ENCODE measurements around the gene KLHL1.

Gene KLHL1

DNA sequence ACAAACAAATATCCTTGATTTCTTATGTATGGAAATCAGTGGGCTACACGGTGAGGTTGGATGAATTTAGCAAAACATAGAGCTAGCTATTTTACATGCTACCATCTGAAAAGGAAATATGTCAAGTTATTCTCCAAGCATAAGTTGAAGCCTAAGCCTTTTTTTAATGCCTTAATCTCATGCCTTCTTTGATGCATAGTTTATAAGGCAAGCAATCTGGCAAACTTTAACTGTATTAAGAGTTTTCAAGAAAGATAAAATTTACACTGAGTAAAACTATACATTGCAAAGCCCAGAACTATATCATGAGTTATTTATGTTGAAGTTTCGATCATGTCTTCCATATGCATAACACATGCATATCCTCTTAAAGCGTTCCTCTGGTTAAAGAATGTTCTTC is 85.6 kb downstream of the KLHL1 start:
- DNase-seq (ENCODE audit: extremely low read depth in 1 of 2, low read depth in 1 of 2) = no peak

DNA sequence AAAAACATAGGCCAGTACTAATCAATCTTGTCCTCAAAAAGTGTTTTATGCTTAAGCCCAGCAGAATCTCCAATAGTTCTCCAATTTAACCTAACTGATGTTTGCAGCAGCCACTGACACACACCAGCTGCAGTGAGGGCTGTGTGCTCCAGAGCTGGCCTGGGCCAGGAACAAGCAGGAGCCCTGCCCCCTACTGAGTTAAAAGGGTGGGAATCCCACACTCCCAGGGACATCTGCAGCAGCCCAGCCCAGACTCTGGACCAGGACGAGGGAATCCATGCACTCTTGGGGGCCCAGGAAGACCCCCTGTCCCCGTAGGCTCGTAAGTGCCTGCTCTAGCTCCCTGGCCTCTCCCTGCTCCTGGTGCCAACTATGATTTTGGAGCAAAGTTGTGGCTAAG is 92.1 kb downstream of the KLHL1 start:
- no peak for DNase-seq (ENCODE audit: extremely low read depth in 1 of 2, low read depth in 1 of 2)

DNA sequence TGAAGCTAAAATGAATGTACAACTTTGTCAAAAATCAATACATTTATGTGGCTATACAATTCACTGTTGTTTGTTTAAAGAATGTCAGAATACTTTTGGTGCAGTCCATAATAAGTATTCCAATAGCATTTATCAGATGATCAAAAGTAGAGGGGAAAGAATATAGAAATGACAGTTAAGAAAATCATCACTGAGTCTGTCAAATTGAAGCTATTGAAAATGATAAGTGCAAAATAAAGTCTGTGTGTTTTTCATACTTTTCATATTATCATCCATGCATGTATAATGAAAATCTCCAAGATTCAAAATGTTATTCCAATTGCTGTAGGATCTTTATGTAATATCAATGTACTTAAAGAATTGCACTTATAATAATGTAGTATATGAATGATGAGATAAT is 93.9 kb downstream of the KLHL1 start:
- DNase-seq (ENCODE audit: extremely low read depth in 1 of 2, low read depth in 1 of 2) = no peak

DNA sequence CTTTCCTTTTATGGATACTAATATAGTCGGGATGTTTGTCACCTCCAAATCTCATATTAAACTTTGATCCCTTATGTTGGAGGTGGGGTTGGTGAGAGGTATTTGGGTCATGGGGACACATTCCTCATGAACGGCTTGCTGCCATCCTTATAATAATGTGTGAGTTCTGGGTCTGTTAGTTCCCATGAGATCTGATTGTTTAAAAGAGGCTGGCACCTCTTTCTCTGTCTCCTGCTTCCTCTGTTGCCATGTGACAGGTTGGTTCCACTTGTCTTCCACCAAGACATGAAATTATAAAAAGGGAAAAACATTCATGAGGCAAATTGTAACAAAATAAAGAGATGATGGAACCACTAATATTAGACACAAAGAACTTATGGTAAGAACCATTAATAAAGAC is 108.4 kb downstream of the KLHL1 start:
- no peak for DNase-seq (ENCODE audit: extremely low read depth in 1 of 2, low read depth in 1 of 2)

DNA sequence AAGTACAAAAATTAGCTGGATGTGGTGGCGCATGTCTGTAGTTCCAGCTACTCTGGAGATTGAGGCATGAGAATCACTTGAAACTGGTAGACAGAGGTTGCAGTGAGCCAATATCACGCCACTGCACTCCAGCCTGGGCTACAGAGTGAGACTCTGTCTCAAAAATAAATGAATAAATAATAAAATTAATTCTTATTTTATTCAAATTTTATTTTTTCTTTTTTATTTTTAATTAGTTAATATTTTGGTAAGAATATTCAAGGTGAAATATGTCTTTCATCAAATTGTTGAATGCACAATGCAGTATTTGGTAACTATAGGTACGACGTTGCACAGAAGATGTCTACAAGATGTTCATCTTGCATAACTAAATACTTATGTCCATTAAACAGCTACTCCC is 111.2 kb downstream of the KLHL1 start:
- DNase-seq (ENCODE audit: extremely low read depth in 1 of 2, low read depth in 1 of 2) = no peak

DNA sequence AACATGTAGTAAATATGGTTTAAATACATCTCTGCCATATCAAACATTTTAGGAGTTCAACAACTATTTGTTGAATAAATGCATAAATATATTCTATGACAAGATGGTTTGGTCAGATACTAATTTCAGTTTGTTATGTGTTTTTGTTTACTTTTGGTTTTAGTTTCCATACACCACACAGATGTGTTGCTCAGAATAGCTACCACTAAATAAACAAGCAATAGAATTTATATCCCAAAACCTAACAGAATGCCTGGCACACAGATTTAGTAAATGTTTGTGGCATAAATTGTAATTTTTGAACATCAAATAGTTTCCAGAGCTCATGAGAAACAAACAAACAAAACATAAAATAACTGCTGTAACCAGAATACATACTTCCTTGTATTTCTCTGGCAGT is 127.5 kb downstream of the KLHL1 start:
- DNase-seq (ENCODE audit: extremely low read depth in 1 of 2, low read depth in 1 of 2) = no peak

DNA sequence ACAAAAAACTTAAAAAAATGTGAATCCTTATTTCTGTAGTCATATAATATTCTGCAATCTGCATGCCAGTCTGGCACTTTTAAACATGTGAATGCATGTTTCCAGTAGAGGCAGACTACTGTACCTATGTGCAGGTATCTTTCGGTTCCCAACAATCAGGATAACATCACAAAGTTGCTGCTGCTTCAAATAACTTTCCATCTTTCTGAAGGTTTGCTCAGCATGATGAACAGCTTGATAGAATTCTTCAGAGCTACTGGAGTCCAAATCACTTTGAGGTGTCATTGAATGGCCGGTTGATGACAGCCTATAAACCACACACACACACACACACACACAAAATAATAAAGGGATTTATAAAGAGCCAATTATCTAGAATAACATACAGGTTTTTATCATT is 132.8 kb downstream of the KLHL1 start:
- DNase-seq (ENCODE audit: extremely low read depth in 1 of 2, low read depth in 1 of 2) = no peak

DNA sequence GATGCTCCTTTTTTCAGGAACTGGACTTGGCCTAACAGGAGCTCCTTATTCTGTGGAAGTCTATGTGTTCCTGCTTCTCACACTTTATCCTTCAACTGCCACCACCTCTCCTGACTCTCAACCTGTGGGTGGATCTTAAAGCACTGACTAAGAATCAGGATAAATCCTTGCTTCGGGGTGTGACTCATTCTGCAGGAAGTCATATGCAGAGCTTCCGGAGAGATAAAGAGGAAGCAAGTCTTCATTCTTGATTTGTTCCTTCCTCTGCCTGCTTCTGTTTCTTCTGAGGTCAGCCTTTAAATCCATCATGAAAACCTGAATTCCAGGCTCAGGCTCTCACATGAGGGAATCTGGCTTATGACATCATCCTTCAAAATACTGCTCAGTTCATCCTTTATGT is 137.7 kb downstream of the KLHL1 start:
- no peak for DNase-seq (ENCODE audit: extremely low read depth in 1 of 2, low read depth in 1 of 2)

DNA sequence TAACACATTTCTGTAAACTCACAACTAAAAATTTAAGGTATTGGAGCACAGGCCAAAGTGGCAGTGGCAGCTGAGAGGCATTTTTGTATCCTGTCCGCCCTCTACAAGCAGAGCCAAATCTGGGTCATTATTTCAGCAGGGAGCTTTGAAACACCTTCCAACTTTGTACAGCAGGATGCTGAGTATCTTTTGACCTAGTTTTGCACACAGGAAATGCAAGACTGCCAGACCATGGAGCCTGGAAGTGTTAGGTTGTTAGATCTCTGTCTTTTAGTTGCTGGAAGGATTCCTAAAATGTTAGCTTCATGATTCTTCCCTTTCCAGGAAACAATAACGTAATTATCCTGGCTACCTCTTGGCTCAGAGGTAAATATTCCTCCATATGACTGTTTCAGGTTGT is 149.2 kb downstream of the KLHL1 start:
- DNase-seq (ENCODE audit: extremely low read depth in 1 of 2, low read depth in 1 of 2) = no peak

DNA sequence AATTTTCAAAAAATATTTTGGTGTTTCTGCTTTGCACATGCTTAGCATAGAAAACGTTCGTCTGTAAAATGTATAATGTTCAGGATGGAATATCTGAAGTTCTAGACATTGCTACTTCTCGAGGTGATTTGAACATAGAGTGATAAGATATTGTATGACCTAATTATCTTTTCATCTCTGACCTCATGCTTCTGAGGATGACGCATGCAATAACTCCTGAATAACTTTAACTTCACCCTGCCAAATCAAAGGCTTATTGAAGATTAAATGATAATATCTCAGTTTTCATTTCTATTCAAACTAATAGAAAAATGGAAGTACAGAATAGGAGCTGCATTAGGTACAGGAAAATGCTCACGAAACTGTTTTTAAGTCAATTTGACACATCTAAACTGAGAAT is 151.4 kb downstream of the KLHL1 start:
- no peak for DNase-seq (ENCODE audit: extremely low read depth in 1 of 2, low read depth in 1 of 2)

DNA sequence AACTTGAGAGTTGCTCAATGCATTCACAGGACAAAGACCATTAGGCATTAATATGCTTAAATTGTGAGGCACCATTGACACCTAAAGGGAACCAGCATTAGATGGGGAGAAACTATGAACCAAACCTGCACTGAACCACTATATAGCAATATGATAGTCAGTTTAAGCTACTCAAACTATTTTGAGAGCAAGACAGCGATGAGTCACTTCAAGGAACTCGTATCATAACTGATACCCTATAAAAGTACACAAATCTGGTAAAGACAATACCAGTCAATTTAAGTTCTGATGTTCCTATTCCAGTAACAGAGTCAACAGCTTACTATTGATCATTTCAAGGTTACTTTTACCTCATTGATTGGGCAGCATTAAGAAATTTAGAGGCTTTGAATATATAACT is 151.9 kb downstream of the KLHL1 start:
- no peak for DNase-seq (ENCODE audit: extremely low read depth in 1 of 2, low read depth in 1 of 2)

DNA sequence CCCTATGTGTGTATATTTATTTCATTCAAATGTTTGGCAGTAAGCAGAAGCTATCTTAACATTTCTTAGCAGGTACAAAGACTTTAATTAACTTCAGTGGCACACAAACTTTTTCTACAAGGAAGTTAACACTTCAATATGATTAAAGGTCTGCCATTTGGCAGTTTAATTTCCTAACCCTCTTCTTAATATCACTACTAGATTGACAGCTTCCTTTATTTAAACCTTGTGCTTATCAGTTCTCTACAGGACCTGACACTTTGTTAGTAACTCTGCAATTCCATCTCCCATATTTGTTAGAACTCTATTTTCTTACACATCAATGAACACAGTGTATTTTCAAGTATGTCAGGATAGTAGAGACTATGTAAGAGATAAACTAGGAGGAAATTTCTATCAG is 153.0 kb downstream of the KLHL1 start:
- no peak for DNase-seq (ENCODE audit: extremely low read depth in 1 of 2, low read depth in 1 of 2)

DNA sequence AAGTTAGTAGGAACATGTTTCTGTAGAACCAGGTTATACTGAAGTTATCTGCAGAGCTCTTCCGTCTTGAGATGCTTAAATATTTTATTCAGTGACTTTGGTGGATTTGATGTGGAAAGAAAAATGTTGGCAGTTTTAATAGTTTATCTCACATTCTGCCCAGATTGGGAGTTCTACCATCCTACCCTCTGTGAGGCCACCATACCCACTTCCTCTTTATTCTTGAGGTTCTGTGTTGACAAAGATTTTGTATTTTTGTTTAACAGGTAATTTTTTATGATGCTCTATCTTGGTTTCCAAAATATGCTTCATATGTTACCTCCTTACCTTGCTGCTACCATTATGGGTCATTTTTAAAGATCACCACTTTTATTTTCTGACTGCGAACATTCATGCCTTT is 156.8 kb downstream of the KLHL1 start:
- no peak for DNase-seq (ENCODE audit: extremely low read depth in 1 of 2, low read depth in 1 of 2)

DNA sequence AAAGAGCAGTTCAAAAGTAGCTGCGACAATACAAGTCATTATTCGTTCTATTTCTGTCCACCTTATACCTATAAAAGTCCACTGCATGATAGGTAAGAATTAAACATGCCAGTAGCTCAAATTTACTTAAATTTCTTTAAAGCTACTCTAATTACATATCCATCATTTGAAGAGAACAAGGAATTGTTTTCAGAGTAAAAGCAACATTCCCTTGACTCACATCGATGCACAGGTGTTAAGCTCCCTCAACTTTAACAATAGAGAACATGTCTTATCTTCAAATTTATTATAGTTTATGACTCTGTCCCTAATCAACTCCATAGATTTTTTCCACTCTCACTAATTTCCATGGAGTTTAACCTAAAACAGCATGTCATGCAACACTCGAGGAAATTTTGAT is 158.1 kb downstream of the KLHL1 start:
- DNase-seq (ENCODE audit: extremely low read depth in 1 of 2, low read depth in 1 of 2) = no peak

DNA sequence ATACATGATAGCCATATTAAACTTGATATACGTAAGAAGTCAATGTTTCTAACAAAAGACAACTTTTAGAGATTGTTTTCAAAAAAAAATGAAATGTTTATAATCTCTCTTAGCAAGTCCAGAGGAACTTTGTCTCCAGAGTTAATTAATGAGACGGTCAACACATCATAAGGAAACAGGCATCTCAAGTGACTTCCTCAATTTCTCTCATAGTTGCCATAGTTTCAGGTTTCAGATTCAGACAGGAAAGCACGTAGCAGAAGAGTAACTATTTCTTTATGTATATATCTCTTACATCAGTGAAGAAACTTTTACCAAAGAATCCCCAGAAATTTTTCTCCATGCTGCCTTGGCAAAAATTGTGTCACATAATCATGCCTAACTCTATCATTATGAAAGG is 160.2 kb downstream of the KLHL1 start:
- no peak for DNase-seq (ENCODE audit: extremely low read depth in 1 of 2, low read depth in 1 of 2)

DNA sequence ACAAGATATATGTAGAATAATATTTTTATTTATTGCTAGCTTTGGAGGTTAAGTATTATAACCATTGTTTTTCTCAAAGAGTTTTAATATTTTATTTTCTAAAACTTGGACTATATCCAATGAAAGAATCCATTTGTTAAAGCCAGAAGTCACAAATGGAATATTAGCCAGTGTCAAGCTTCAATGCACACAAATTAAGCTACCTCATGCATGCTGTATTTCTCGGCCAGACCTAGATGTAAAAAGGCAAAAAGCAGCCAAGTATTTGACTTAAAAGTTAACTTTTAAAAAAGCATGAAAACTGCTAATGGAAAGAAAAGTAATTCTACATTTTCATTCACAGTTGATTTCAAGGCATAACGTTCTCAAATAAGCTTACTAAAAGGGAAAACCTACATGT is 160.7 kb downstream of the KLHL1 start:
- DNase-seq (ENCODE audit: extremely low read depth in 1 of 2, low read depth in 1 of 2) = no peak

DNA sequence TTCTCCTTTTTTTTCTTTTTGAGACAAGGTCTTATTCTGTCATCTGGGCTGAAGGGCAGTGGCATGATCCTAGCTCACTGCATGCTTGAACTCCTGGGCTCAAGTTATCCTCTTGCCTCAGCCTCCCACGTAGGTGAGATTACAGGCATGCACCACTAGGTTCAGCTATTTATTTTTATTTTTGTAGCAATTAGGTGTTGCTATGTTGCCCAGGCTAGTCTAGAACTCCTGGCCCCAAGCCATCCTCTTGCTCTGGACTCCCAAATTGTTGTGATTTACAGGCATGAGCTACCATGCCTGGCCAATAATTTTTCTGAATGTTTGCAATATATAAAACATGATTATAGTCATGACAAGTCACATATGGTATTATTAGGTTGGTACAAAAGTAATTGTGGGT is 161.7 kb downstream of the KLHL1 start:
- DNase-seq (ENCODE audit: extremely low read depth in 1 of 2, low read depth in 1 of 2) = no peak

DNA sequence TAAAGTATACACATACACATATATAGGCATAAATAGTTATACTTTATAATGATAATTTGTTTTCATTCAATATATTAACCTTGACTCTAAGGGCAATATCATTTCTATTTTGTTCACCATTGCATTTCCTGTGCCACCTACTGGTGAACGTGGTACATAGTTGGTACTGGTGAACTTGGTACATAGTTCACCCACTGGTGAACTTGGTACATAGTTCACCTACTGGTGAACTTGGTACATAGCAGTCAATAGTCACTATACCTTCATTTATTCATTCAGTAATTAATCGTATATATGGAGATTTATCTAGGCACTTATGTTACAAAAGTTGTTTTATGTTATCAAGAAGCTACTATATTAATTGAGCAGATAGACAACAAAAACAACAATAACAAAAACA is 173.2 kb downstream of the KLHL1 start:
- no peak for DNase-seq (ENCODE audit: extremely low read depth in 1 of 2, low read depth in 1 of 2)

DNA sequence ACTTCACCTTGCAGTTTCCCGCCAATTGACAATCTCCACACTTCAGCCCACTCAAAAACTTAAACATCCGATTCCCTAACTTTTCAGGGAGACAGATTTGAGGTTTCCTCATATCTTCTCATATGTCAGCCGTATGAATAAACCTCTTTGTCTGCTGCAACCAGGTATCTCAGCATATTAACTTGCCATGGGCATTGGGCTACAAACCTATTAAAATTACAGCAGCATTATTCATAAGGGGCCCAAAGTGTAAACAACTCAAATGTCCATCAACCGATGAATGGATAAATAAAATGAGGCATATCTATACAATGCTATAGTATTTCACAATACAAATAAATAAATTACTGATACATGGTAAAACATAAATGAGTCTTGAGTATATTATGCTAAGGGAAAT is 180.0 kb downstream of the KLHL1 start:
- DNase-seq (ENCODE audit: extremely low read depth in 1 of 2, low read depth in 1 of 2) = no peak

DNA sequence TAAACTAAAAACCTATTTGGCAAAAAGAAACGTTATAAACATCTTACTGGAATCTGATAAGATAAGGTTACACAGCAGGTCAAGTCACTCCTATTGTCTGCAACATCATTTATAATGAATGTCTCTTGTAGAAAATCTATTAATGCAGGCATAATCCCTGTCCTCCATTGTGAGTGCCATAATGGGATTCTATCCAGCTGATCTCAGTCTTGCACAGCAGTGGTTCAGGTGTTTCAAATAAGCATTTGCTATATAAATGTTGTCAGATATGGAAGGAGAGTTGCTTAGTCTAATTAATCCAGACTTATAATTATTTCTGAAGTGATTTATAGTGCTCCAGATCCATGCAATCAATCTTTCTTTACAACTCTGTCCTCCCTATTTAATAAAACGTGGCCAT is 187.1 kb downstream of the KLHL1 start:
- no peak for DNase-seq (ENCODE audit: extremely low read depth in 1 of 2, low read depth in 1 of 2)

DNA sequence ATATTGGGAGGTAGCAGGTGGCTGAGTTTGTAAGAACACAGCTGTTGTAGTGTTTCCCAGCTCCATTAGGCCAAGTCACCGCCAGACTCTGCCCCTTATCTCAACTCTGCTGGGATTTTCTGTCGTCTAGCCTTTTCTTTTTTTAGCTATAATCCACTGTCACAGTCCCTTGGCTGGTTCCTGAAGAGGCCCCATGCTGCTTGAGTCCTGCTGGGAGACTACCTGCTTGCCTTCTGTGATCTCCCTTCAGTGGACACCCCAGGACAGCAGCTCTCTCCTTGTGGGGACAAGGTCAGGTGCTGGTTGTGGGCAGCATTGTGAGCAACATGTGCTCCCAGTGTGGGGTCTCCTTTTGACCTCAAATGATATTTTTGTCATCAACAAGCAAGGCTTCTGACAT is 195.6 kb downstream of the KLHL1 start:
- DNase-seq (ENCODE audit: extremely low read depth in 1 of 2, low read depth in 1 of 2) = no peak

DNA sequence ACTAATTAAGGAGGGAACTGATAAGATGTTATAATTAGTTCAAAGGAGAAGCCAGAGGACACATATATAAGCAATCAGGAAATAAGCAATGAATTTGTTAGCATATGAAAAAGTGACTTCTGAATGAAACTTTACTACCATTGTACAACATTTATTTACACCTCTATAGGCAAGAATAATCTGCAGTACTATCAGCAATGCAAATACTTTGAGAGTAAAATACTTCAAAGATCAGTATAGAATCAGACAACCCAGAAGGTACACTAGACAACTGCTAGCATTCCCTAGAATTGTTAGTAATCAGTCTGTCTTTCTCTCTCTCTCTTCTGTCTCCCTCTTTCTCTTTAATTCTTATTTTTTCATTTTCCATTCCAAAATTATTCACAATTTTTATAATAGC is 197.5 kb downstream of the KLHL1 start:
- no peak for DNase-seq (ENCODE audit: extremely low read depth in 1 of 2, low read depth in 1 of 2)

DNA sequence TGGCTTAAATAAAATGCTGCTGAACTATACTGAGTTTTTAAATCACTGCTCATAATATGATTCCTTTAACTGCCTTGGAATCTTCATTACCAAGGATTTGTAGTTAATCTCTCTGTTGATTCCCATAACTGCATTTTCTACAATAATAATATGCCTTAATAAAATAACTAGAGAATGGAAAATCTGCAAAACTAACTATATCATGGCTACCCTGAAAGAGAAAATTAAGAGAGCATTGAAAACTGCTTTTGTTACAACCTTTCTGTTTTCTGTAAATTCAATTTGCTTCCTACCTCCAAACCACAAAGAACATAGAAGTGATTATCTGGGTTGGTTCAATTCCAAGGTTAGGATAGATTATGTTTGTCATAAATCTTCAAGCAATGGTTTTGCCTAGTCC is 203.5 kb downstream of the KLHL1 start:
- DNase-seq (ENCODE audit: extremely low read depth in 1 of 2, low read depth in 1 of 2) = no peak

DNA sequence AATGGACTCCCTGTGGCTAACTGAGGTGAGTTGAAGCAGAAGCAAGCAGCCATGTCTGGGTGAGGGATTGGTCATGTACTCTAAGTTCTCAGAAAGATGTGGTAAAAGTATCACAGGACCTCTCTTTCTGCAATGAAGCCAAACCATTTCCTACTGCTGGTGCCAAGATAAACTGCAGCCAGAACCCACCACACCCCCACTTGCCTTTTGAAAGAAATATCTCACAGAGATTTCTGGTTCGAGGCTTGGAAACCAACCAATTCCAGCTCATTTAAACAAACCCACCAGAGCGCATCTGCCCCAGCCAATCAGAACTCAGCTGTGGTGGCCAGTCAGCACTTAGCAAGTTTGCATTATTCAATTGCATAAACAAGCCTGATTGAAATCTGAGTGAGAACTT is 205.2 kb downstream of the KLHL1 start:
- DNase-seq (ENCODE audit: extremely low read depth in 1 of 2, low read depth in 1 of 2) = no peak

All from activated CD8-positive, alpha-beta memory T cell treated with anti-CD3 and anti-CD28 coated beads for 1 hour (primary cell).